IPS-15b (cell line): Measurements from ENCODE around the gene MMP8.

ENCODE experiments used
- H3K27me3 ChIP-seq: one replicate; pipeline ENCODE4 v1.6.1; 2013; ENCODE audit warnings: low read length; ENCODE audit not compliant: control insufficient read depth, insufficient read depth
- H3K36me3 ChIP-seq: one replicate; pipeline ENCODE4 v1.6.1; 2013; ENCODE audit warnings: low read length; ENCODE audit not compliant: control insufficient read depth, insufficient read depth
- H3K4me1 ChIP-seq: one replicate; pipeline ENCODE4 v1.6.1; 2013; ENCODE audit warnings: mild to moderate bottlenecking, low read length; ENCODE audit not compliant: control insufficient read depth, insufficient read depth
- H3K4me3 ChIP-seq: one replicate; pipeline ENCODE4 v1.5.1; 2013; ENCODE audit warnings: low read depth, low read length
- H3K9ac ChIP-seq: one replicate; pipeline ENCODE4 v1.6.1; 2013; ENCODE audit warnings: low read depth, mild to moderate bottlenecking, low read length
- H3K9me3 ChIP-seq: one replicate; pipeline ENCODE4 v1.6.1; 2013; ENCODE audit warnings: mild to moderate bottlenecking, low read length; ENCODE audit not compliant: control insufficient read depth, insufficient read depth

The MMP8 gene

DNA sequence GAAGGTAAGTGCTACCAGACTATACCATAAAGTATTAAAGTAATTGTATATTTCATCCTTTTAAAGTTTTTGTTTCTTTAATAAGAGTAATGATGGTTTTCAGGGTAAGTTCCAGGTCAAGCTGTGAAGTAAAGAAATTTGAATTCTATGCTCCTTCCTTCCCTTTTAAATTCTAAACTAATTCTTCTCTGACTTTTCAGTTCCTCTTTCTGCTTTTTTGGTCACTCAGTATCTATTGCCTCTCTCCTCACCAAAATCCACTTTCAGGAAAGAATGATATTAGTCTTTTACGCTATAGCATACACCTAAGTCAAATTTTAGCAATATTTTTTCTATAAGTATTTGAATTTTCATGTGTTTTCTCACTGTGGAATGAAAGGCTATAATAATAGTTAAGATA, 8.2 kb downstream of the MMP8 start:
- H3K27me3 ChIP-seq, result no peaks in the 10 kb centered on the region
- no peak overlapping the region for H3K9ac ChIP-seq
- no peak overlapping the region for H3K4me3 ChIP-seq
- H3K36me3 ChIP-seq, result no peaks in the 10 kb centered on the region
- no peaks in the 10 kb centered on the region for H3K4me1 ChIP-seq
- no peaks in the 10 kb centered on the region for H3K9me3 ChIP-seq

DNA sequence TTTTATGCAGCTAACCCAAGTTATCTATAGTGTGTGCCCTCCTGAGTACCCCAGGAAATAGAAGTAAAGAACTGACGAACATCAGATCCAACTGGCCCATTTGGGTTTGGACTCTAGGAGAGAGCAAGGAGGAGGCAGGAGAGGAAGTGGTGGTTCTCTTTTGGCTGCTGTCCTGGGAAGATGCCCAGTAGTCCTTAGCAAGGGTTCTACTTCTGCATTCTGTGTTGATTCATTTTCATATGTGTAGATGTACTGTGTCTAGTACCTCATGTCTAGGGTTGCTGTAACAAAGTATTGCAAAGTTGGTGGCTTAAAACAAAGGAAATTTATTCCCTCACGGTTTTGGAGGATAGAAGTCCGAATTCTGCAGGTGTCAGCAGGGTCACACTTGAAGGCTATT, 12.6 kb downstream of the MMP8 start:
- Histone ChIP-seq H3K4me3 (no peak overlapping the region), H3K9me3 (no peaks in the 10 kb centered on the region), H3K9ac (no peak overlapping the region), H3K36me3 (no peaks in the 10 kb centered on the region), H3K4me1 (no peaks in the 10 kb centered on the region), H3K27me3 (no peaks in the 10 kb centered on the region)

DNA sequence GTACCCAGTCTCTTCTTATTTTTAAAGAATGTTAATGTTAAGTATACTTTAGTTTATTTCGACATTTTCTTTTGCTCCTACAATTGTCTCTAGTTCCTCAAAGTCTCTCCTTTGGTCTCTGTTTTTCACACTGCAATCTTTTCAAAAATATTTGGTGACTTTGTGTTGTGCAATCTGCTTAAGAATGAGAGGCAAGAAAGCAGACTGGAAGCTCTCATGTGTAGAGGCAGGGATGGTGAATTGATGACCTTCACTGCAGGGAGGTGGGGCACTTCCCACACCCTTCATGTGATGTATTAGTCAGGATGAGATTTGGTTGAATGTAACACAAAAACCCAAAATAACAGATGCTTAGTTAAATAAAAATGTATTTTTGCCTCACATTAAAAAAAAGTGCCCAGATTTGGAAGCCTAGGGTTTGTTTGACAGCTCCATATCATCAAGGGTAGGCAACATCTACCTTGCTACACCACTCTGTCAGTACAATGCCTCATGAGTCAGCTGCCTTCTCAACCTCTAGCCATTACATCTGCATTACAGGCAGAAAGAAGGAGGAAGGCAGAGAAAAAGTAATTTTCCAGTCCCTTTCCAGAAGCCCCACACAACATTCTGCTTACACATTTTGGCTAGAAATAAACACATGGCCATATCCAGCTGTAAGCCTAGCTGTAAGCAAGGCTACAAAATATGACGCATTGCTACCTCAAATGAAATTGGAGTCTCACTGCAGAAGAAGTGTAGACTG, 15.4 kb downstream of the MMP8 start:
- no peaks in the 10 kb centered on the region for H3K4me1 ChIP-seq
- no peaks in the 10 kb centered on the region for H3K36me3 ChIP-seq
- no peaks in the 10 kb centered on the region for H3K27me3 ChIP-seq
- no peak overlapping the region for H3K9ac ChIP-seq
- H3K9me3 ChIP-seq, result no peaks in the 10 kb centered on the region
- no peak overlapping the region for H3K4me3 ChIP-seq

DNA sequence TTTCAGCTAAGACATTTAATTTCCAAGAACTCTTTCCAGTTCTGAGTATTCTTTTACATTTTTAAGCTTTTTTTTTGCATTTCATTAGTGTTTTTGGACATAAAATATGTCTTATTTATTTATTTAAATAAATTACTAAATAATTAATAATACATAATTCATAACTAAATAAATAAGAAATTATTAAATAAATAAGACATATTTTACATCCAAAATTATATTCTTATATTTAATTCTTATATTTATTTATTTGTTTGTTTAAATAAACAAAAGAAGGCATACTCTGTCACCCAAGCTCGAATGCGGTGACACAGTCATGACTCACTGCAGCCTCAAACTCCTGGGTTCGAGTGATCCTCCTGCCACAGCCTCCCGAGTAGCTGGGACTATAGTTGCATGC, 16.1 kb downstream of the MMP8 start:
- Histone ChIP-seq H3K9me3 (no peaks in the 10 kb centered on the region), H3K36me3 (no peaks in the 10 kb centered on the region), H3K27me3 (no peaks in the 10 kb centered on the region), H3K4me1 (no peaks in the 10 kb centered on the region), H3K4me3 (no peak overlapping the region), H3K9ac (no peak overlapping the region)

DNA sequence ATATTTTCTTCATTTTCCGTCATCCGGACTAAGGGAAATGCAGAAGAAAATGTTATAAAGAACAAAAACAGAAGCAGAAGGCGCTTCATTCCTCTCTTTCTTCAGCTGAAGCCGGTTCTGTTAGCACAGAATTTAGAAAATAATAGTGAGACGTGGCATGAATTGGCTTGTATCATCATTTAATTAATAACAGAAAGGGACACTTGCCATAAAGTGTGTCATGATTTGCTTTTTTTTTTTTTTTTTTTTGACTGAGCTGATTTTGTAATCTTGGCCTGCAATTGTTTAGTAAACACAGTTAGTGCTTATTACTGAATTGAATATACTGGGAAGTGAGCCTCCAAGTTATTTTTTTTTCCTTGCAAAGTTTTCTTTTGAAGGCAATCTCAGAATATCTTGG, 19.1 kb downstream of the MMP8 start, which contains the start of gene MMP27:
TSS of gene MMP27 (minus strand) at position 144 of the 400 bp plus-strand sequence. CDS start at position 89, 55 bp downstream.
- no peak within 1 kb of the TSS for H3K4me3 ChIP-seq

DNA sequence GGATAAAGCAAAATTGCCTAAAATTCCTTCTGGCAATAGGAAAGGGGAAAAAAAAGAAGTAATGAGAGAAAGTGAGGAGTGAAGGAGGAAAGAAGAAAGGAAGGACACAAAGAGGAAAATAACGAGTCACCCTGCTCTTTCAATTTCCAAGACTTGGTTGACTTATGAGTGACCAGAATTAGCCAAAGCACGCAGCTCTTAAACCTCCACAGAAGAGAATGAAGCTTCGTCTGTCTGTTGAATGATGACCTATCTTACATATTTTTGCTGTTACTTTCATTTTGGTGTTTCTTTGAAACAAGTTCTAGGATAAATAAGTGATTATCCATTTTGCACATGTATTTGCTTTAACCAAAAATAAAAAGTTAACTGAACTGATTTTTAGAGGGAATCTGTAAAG, 19.9 kb downstream of the MMP8 start:
- H3K4me3 ChIP-seq, result no peak overlapping the region

More for the DNA sequence above, 19.1 kb downstream of the MMP8 start, which contains the start of gene MMP27:
- no peaks in the 10 kb centered on the region for H3K9me3 ChIP-seq
- no peaks in the 10 kb centered on the region for H3K4me1 ChIP-seq
- no peak within 1 kb of the TSS for H3K9ac ChIP-seq
- no peaks in the 10 kb centered on the region for H3K36me3 ChIP-seq
- no peaks in the 10 kb centered on the region for H3K27me3 ChIP-seq

DNA sequence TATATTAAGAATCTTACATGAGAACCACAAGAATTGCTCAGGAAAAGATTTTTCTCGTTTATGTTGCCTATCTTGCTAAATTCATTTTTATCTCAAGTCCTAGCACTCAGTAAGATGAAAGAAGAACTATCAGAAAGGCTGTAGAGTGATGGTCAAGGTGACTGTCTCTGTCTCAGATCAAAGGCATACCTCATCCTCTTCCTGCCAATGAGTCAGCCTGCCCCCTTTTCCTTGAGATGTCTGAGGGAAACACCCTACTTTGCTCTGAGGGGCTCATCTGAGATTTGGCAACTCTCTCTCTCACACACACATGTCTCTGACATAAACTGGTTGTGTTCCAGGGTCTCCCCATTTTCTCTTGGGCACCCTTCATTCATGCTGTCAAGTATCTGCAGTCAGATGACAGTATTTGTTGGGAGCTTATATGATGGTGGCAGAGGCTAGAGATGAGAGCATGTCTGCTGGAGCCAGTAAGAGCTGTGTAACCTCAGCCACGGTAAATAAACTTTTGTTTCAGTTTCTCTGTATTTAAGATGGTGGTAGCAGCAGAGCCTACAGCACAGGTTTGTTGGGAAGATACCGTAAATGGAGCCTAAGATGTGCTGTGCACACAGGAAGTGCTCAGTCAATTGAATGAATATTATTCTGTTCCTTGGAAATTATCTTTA, 20.8 kb downstream of the MMP8 start:
- Histone ChIP-seq H3K4me1 (no peaks in the 10 kb centered on the region), H3K9ac (no peak overlapping the region), H3K9me3 (no peaks in the 10 kb centered on the region), H3K27me3 (no peaks in the 10 kb centered on the region), H3K36me3 (no peaks in the 10 kb centered on the region), H3K4me3 (no peak overlapping the region)

More for the DNA sequence above, 19.9 kb downstream of the MMP8 start:
- Histone ChIP-seq H3K4me1 (no peaks in the 10 kb centered on the region), H3K36me3 (no peaks in the 10 kb centered on the region), H3K9me3 (no peaks in the 10 kb centered on the region), H3K27me3 (no peaks in the 10 kb centered on the region), H3K9ac (no peak overlapping the region)

DNA sequence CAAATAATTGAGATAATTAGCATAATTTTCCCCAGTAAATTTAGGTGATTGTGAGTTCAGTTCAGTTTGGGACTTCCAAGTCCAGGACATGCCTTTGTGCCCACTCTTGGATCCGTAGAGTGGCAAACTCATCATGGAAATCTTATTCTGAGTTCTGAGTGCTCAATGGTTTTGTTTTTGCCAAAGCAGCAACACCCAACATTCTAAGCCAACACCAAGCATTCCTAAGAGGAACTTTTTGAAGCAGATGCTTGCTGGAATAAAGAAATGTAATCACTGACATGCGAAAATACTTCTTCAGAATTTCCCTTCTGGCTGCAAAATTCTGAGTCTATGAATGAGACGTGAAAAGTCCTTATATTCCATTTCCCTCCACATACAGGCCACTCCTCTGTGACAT, 29.6 kb downstream of the MMP8 start:
- no peaks in the 10 kb centered on the region for H3K9me3 ChIP-seq
- no peak overlapping the region for H3K9ac ChIP-seq
- H3K27me3 ChIP-seq, result no peaks in the 10 kb centered on the region
- H3K4me1 ChIP-seq, result no peaks in the 10 kb centered on the region
- no peak overlapping the region for H3K4me3 ChIP-seq
- no peaks in the 10 kb centered on the region for H3K36me3 ChIP-seq

DNA sequence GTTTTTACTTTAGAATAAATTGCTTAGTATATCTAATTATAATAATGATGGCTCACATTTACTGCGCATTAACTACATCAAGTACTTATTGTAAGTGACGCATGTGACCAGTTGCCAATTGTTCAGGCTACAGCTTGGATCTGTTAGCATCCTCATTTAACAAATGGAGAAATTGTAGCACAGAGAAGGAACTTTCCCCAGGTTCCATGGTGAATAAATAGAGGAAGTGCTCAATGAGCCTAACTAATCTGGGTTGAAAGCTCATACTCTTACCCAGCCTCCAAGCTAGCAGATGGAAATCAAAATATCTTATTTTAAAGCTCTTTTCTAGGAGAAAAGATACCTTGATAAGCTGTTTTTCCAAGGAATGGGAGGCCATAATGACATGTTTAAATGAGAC, 39.0 kb downstream of the MMP8 start:
- Histone ChIP-seq H3K4me3 (no peak overlapping the region), H3K4me1 (peaks cover 11% of the 10 kb centered on the region), H3K27me3 (no peaks in the 10 kb centered on the region), H3K9me3 (no peaks in the 10 kb centered on the region), H3K9ac (no peak overlapping the region), H3K36me3 (no peaks in the 10 kb centered on the region)

DNA sequence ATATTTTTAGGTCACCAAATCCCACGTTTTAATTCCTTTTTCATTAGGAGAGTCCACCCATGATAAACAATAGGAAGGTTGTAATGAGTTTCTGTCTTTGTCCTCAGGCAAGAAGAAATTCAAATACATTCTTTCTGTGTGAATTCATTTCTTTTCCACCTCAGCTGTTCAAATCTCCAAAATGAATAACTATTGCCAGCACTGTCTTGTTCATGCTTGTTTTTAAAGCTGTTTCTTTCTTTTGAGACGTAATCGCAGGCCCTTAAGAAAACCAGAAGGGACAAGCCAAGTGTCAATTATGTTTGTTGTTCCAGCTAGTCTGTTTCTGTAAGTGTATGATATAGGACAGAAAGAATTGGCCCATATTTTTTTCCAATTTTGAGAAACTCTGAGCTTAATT, 39.4 kb downstream of the MMP8 start:
- Histone ChIP-seq H3K4me1 (peaks cover 11% of the 10 kb centered on the region), H3K36me3 (no peaks in the 10 kb centered on the region), H3K27me3 (no peaks in the 10 kb centered on the region), H3K9me3 (no peaks in the 10 kb centered on the region), H3K9ac (no peak overlapping the region), H3K4me3 (no peak overlapping the region)

DNA sequence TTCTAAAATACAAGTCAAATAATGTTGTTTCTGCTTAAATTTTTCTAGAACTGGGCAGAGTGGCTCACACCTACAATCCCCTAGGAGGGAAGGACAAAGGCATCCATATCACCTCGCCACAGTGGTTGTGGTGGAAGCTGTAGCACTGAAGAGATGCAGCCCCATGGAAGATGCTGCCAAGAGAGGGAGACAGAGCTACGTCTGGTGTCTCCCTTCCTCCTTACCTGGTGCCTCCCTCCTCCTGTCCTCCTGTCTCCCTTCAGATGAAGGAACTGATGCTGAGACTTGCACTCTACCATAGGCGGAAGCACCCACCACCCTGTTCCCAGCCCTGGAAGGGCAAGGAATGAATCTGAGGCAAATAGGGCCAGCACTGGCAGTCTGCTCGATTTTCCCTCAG, 41.5 kb downstream of the MMP8 start:
- Histone ChIP-seq H3K4me3 (no peak overlapping the region), H3K9me3 (no peaks in the 10 kb centered on the region), H3K36me3 (no peaks in the 10 kb centered on the region), H3K4me1 (peaks cover 11% of the 10 kb centered on the region), H3K9ac (no peak overlapping the region), H3K27me3 (no peaks in the 10 kb centered on the region)

DNA sequence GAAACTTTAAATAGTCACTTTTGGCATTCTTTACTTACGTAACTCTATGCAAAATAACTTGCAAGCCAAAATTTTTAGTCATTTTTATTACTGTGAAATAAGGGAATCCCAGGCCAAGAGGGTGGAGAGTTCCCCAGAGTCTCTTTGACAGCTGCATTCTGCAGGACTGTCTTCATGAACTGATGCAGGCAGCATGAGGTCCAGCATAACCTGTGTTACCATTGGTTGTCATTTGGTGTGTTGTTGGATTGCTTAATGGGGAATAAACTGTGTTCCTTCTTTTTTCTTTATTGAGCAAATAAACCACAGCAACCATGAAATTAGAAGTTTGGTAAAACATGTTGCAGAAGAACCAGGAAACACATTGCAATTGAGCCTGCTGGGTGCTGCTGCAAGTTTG, 43.8 kb downstream of the MMP8 start:
- Histone ChIP-seq H3K4me3 (no peak overlapping the region), H3K9ac (no peak overlapping the region), H3K9me3 (no peaks in the 10 kb centered on the region), H3K4me1 (peaks cover 21% of the 10 kb centered on the region), H3K27me3 (no peaks in the 10 kb centered on the region), H3K36me3 (no peaks in the 10 kb centered on the region)
